Hepatocyte (in vitro differentiated cells): ENCODE results near the gene MAN1C1.

Experiments used
- CTCF ChIP-seq: fragments of 200-600 bp; sonication (generic); IDR thresholded peaks from 2 replicates; pipeline ENCODE4 v1.5.1; 2016; ENCODE audit warnings: antibody characterized with exemption, mild to moderate bottlenecking; ENCODE audit not compliant: poor library complexity
- EZH2 ChIP-seq: fragments of 200-600 bp; sonication (generic); IDR thresholded peaks from 2 replicates; pipeline ENCODE4 v1.6.1; 2016; ENCODE audit warnings: antibody characterized with exemption, mild to moderate bottlenecking, borderline replicate concordance
- EZH2phosphoT487 ChIP-seq: fragments of 200-600 bp; sonication (generic); IDR thresholded peaks from one replicate; pipeline ENCODE4 v1.6.1; 2018; ENCODE audit warnings: antibody characterized with exemption, mild to moderate bottlenecking, low read depth, moderate library complexity; ENCODE audit not compliant: unreplicated experiment, severe bottlenecking

- TF ChIP-seq CTCF: no peak
- TF ChIP-seq EZH2phosphoT487: no peak
- TF ChIP-seq EZH2: no peak
These were observed 204.5 kb downstream of the MAN1C1 start for GRCh38 chr1:25821112-25821476.
